HEK293 (cell line): ENCODE results near the gene UGGT1.
A peak's percentile ranks its signal among the peaks of the same experiment; 100 is the strongest.

Experiments
- CTCF ChIA-PET: fragments of 350-600 bp; formaldehyde crosslinking; extraction: SDS; loops from one replicate; lab custom pipeline; 2021; ENCODE audit warnings: antibody characterized with exemption; lab: Yijun Ruan, JAX
- POLR2A ChIA-PET: fragments of 300-600 bp; formaldehyde crosslinking; extraction: SDS; loops from one replicate; lab custom pipeline; 2020; ENCODE audit warnings: antibody characterized with exemption, inconsistent platforms; lab: Yijun Ruan, JAX
- H3K27ac ChIP-seq: fragments of 200-500 bp; sonication (Bioruptor generic); 2 replicates; pipeline ENCODE4 v1.5.1; 2014; ENCODE audit warnings: low read depth, low read length, control low read depth, inconsistent platforms; ENCODE audit errors: extremely low read depth
- H3K36me3 ChIP-seq, 2 experiments: fragments of 200-500 bp in 1 of 2; sonication (Bioruptor generic) in 1 of 2; 1 replicate in 1 of 2; 2 replicates in 1 of 2; pipeline ENCODE4 v1.5.1; 2014 to 2017; ENCODE audit warnings: inconsistent platforms in 2 of 2, low read length in 2 of 2; ENCODE audit not compliant: control insufficient read depth in 2 of 2, insufficient read depth in 1 of 2
- H3K4me1 ChIP-seq: fragments of 200-500 bp; sonication (Bioruptor generic); 2 replicates; pipeline ENCODE4 v1.5.1; 2014; ENCODE audit warnings: mild to moderate bottlenecking, low read length, inconsistent platforms; ENCODE audit not compliant: control insufficient read depth, insufficient read depth
- H3K4me3 ChIP-seq: 2 replicates; pipeline ENCODE4 v1.5.1; 2011; ENCODE audit warnings: low read depth, mild to moderate bottlenecking, control low read depth, low read length, moderate library complexity
- H3K9me3 ChIP-seq: fragments of 200-500 bp; sonication (Bioruptor generic); 2 replicates; pipeline ENCODE4 v1.5.1; 2014; ENCODE audit warnings: low read depth, low read length, inconsistent platforms; ENCODE audit not compliant: control insufficient read depth, insufficient read depth
- GLIS1 ChIP-seq: fragments of 450-650 bp; formaldehyde crosslinking; IDR thresholded peaks from 2 replicates; pipeline ENCODE4 v1.5.1; 2016; ENCODE audit warnings: missing biosample characterization, missing genetic modification characterization
- HOXA7 ChIP-seq: sonication (generic); formaldehyde crosslinking; IDR thresholded peaks from 2 replicates; pipeline ENCODE4 v1.8.1; 2022; ENCODE audit warnings: missing genetic modification reagents, borderline replicate concordance
- KLF10 ChIP-seq: fragments of 450-650 bp; IDR thresholded peaks from 2 replicates; pipeline ENCODE4 v1.5.1; 2018; ENCODE audit warnings: missing biosample characterization, mild to moderate bottlenecking, missing genetic modification characterization
- MYNN ChIP-seq: fragments of 450-650 bp; formaldehyde crosslinking; IDR thresholded peaks from 2 replicates; pipeline ENCODE4 v1.5.1; 2016; ENCODE audit warnings: missing biosample characterization, missing genetic modification characterization, borderline replicate concordance
- MZF1 ChIP-seq: fragments of 450-650 bp; formaldehyde crosslinking; IDR thresholded peaks from 2 replicates; pipeline ENCODE4 v1.5.1; 2017; ENCODE audit warnings: missing biosample characterization, missing genetic modification characterization, borderline replicate concordance
- OVOL3 ChIP-seq: fragments of 450-650 bp; formaldehyde crosslinking; IDR thresholded peaks from 2 replicates; pipeline ENCODE4 v1.5.1; 2016; ENCODE audit warnings: missing biosample characterization, missing genetic modification characterization
- PATZ1 ChIP-seq: fragments of 450-650 bp; formaldehyde crosslinking; IDR thresholded peaks from 2 replicates; pipeline ENCODE4 v1.5.1; 2016; ENCODE audit warnings: missing biosample characterization, missing genetic modification characterization
- PRDM1 ChIP-seq: fragments of 450-650 bp; formaldehyde crosslinking; IDR thresholded peaks from 2 replicates; pipeline ENCODE4; 2016; ENCODE audit warnings: missing biosample characterization, missing genetic modification characterization
- REST ChIP-seq: fragments of 450-650 bp; formaldehyde crosslinking; IDR thresholded peaks from 2 replicates; pipeline ENCODE4 v1.5.1; 2016; ENCODE audit warnings: missing biosample characterization, missing genetic modification characterization
- SALL2 ChIP-seq: fragments of 450-650 bp; formaldehyde crosslinking; IDR thresholded peaks from 2 replicates; pipeline ENCODE4 v1.5.0; 2017; ENCODE audit warnings: missing biosample characterization, mild to moderate bottlenecking, missing genetic modification characterization, borderline replicate concordance
- SP3 ChIP-seq: fragments of 450-650 bp; formaldehyde crosslinking; IDR thresholded peaks from 2 replicates; pipeline ENCODE4 v1.5.1; 2016; ENCODE audit warnings: missing biosample characterization, missing genetic modification characterization
- YY2 ChIP-seq: fragments of 450-650 bp; formaldehyde crosslinking; IDR thresholded peaks from 2 replicates; pipeline ENCODE4 v1.5.1; 2016; ENCODE audit warnings: missing biosample characterization, missing genetic modification characterization
- ZBTB17 ChIP-seq: fragments of 450-650 bp; formaldehyde crosslinking; IDR thresholded peaks from 2 replicates; pipeline ENCODE4 v1.5.1; 2016; ENCODE audit warnings: missing biosample characterization, missing genetic modification characterization
- ZBTB20 ChIP-seq: fragments of 450-650 bp; formaldehyde crosslinking; IDR thresholded peaks from 2 replicates; pipeline ENCODE4 v1.5.1; 2016; ENCODE audit warnings: missing biosample characterization, missing genetic modification characterization
- ZBTB21 ChIP-seq: fragments of 450-650 bp; formaldehyde crosslinking; IDR thresholded peaks from 2 replicates; pipeline ENCODE4 v1.5.1; 2017; ENCODE audit warnings: missing biosample characterization, missing genetic modification characterization
- ZNF174 ChIP-seq: fragments of 450-650 bp; formaldehyde crosslinking; IDR thresholded peaks from 2 replicates; pipeline ENCODE4 v1.5.0; 2017; ENCODE audit warnings: missing biosample characterization, mild to moderate bottlenecking, missing genetic modification characterization
- ZNF221 ChIP-seq: fragments of 450-650 bp; formaldehyde crosslinking; IDR thresholded peaks from 2 replicates; pipeline ENCODE4 v1.5.1; 2017; ENCODE audit warnings: missing biosample characterization, missing genetic modification characterization, borderline replicate concordance
- ZNF248 ChIP-seq: fragments of 450-650 bp; formaldehyde crosslinking; IDR thresholded peaks from 2 replicates; pipeline ENCODE4 v1.5.1; 2017; ENCODE audit warnings: missing biosample characterization, missing genetic modification characterization
- ZNF292 ChIP-seq: fragments of 450-650 bp; formaldehyde crosslinking; IDR thresholded peaks from 2 replicates; pipeline ENCODE4 v1.5.1; 2016; ENCODE audit warnings: low read depth, missing biosample characterization, missing genetic modification characterization, borderline replicate concordance
- ZNF350 ChIP-seq: fragments of 450-650 bp; formaldehyde crosslinking; IDR thresholded peaks from 2 replicates; pipeline ENCODE4 v1.5.0; 2017; ENCODE audit warnings: missing biosample characterization, mild to moderate bottlenecking, missing genetic modification characterization
- ZNF354C ChIP-seq: fragments of 450-650 bp; formaldehyde crosslinking; IDR thresholded peaks from 2 replicates; pipeline ENCODE4 v1.5.1; 2016; ENCODE audit warnings: missing biosample characterization, missing genetic modification characterization, low read depth, borderline replicate concordance
- ZNF48 ChIP-seq: fragments of 450-650 bp; formaldehyde crosslinking; IDR thresholded peaks from 2 replicates; pipeline ENCODE4 v1.5.1; 2016; ENCODE audit warnings: missing biosample characterization, missing genetic modification characterization
- ZNF501 ChIP-seq: fragments of 450-650 bp; formaldehyde crosslinking; IDR thresholded peaks from 2 replicates; pipeline ENCODE4 v1.5.1; 2016; ENCODE audit warnings: missing biosample characterization, missing genetic modification characterization
- ZNF529 ChIP-seq: fragments of 450-650 bp; formaldehyde crosslinking; IDR thresholded peaks from 2 replicates; pipeline ENCODE4 v1.5.1; 2017; ENCODE audit warnings: missing genetic modification characterization, missing biosample characterization; ENCODE audit not compliant: insufficient replicate concordance
- ZNF677 ChIP-seq: fragments of 450-650 bp; IDR thresholded peaks from 2 replicates; pipeline ENCODE4 v1.5.0; 2018; ENCODE audit warnings: missing biosample characterization, mild to moderate bottlenecking, missing genetic modification characterization, moderate library complexity
- ZNF692 ChIP-seq: fragments of 450-650 bp; formaldehyde crosslinking; IDR thresholded peaks from 2 replicates; pipeline ENCODE4 v1.5.1; 2016; ENCODE audit warnings: missing biosample characterization, missing genetic modification characterization
- ZNF776 ChIP-seq: fragments of 450-650 bp; formaldehyde crosslinking; IDR thresholded peaks from 2 replicates; pipeline ENCODE4 v1.5.0; 2017; ENCODE audit warnings: missing biosample characterization, missing genetic modification characterization, borderline replicate concordance
- ZNF785 ChIP-seq: fragments of 450-650 bp; formaldehyde crosslinking; IDR thresholded peaks from 2 replicates; pipeline ENCODE4 v1.5.1; 2016; ENCODE audit warnings: missing biosample characterization, missing genetic modification characterization
- TF ChIP-seq, protein P1 (sequence below): fragments of 450-650 bp; IDR thresholded peaks from 2 replicates; pipeline ENCODE4 v1.5.1; 2018; ENCODE audit warnings: missing biosample characterization, mild to moderate bottlenecking, missing genetic modification characterization

Gene UGGT1

DNA sequence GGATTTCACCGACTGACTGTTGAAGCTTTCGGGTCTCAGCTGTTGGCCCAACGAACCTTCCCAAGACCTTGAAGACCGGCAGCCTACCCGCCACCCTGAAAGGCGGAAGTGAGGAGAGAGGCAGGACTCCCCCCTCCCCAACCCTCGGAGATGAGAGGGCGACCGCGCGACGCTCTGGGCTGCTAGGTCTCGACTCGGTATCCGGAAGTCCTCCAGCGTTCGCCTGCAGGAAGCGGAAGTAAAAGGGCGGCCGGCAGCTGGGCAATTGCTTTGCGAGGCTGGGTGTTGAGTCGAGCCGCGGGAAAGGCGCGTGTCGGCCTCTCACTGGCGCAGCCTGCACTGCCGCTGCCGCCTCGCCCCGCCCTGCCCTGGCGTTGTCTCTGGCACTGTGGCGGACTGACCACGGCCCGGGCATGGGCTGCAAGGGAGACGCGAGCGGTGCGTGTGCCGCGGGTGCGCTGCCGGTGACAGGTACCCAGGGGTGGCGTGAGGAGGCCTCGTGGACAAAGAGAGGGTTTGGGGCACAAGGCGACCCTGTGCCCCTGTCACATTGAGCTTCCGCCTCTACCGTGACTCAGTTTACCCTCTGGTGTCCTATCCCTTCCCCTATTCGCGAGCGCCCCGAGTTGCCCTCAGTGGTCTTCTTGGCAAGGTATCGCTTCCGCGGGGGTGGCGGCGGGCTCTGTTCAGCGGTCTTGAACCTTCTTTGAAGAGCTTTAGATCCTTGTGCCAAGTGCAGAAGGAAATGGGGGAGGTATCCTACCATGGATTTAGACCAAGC lies at the start of gene UGGT1:
TSS of gene UGGT1 (plus strand) at position 256 of the 781 bp plus-strand sequence. CDS start at position 414, 158 bp downstream.
- POLR2A ChIA-PET: interaction anchor here (0.6 to 1.9 kb wide), 15 partner anchors 8 to 1798 kb away, joined by 3 to 14 read pairs (median 5); partner anchors contain the start of genes AMMECR1L and SAP130
- Histone ChIP-seq H3K9me3 (no peaks in the 10 kb centered on the region), H3K27ac (peak within 1 kb of the TSS; percentile 78), H3K4me3 (peak within 1 kb of the TSS; percentile 93), H3K4me1 (peaks cover 15% of the 10 kb centered on the region; the same call in 1 of the 2 replicates), H3K36me3 (peaks cover 0 to 14% of the 10 kb centered on the region in 2 experiments; a peak in 1 of 3 replicates)
- CTCF ChIA-PET: interaction anchor here (0.7 to 1.5 kb wide), 6 partner anchors 10 to 63 kb away, joined by 3 to 5 read pairs (median 4); partner anchors contain the start of gene SAP130
- TF ChIP-seq ZNF501 (tag by site-specific recombination) (peak; percentile 89; the same call in 1 of the 2 replicates), GLIS1 (tag by site-specific recombination) (0 out of 2 replicates have a peak, but pooled peaks have one; percentile 18), YY2 (tag by site-specific recombination) (peak; percentile 50; the same call in 1 of the 2 replicates), SALL2 (no peak), OVOL3 (tag by site-specific recombination) (no peak), PATZ1 (peak; percentile 63; the same call in 1 of the 2 replicates), ZBTB20 (tag by site-specific recombination) (peak; percentile 58; the same call in 1 of the 2 replicates), ZNF776 (no peak), ZBTB17 (tag by site-specific recombination) (peak; percentile 86), ZNF354C (tag by site-specific recombination) (no peak), ZNF248 (tag by site-specific recombination) (no peak), SP3 (tag by site-specific recombination) (peak; percentile 57; the same call in 1 of the 2 replicates), KLF10 (tag by site-specific recombination) (0 out of 2 replicates have a peak, but pooled peaks have one; percentile 33), HOXA7 (no peak), MYNN (tag by site-specific recombination) (no peak), ZNF221 (no peak), ZNF350 (tag by site-specific recombination) (no peak), ZBTB21 (tag by site-specific recombination) (0 out of 2 replicates have a peak, but pooled peaks have one; percentile 6), REST (tag by site-specific recombination) (no peak), ZNF785 (tag by site-specific recombination) (no peak), ZNF48 (tag by site-specific recombination) (no peak), ZNF292 (tag by site-specific recombination) (no peak), PRDM1 (tag by site-specific recombination) (0 out of 2 replicates have a peak, but pooled peaks have one; percentile 8), ZNF677 (tag by site-specific recombination) (no peak), ZNF529 (tag by site-specific recombination) (no peak), ZNF692 (tag by site-specific recombination) (peak; percentile 47; the same call in 1 of the 2 replicates), ZNF174 (no peak), MZF1 (tag by site-specific recombination) (peak; percentile 67; the same call in 1 of the 2 replicates)
- TF ChIP-seq, protein P1, sequence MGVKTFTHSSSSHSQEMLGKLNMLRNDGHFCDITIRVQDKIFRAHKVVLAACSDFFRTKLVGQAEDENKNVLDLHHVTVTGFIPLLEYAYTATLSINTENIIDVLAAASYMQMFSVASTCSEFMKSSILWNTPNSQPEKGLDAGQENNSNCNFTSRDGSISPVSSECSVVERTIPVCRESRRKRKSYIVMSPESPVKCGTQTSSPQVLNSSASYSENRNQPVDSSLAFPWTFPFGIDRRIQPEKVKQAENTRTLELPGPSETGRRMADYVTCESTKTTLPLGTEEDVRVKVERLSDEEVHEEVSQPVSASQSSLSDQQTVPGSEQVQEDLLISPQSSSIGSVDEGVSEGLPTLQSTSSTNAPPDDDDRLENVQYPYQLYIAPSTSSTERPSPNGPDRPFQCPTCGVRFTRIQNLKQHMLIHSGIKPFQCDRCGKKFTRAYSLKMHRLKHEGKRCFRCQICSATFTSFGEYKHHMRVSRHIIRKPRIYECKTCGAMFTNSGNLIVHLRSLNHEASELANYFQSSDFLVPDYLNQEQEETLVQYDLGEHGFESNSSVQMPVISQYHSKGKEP (tag by site-specific recombination): no peak
